GM12878 (cell line): Measurements from ENCODE around the gene RNPS1. TPM values are rescaled to one million over a fixed set of nuclear protein-coding genes. Genes with fewer than 3 reads are reported as not detected.

Experiments used
- ATAC-seq: fragments of 200-7000 bp; cut with Tn5 transposase; 3 replicates; pipeline ENCODE4 v1.9.1; 2020; ENCODE audit warnings: mild to moderate bottlenecking, moderate library complexity
- BruUV-seq: library from RNA; stranded (reverse); fragments of 400-500 nt; replicated peaks from 2 replicates; lab custom pipeline; 2021; lab: Mats Ljungman, UMichigan
- CTCF ChIA-PET: fragments of 300-600 bp; sonication (Branson Sonifier 250); formaldehyde crosslinking; extraction: SDS; loops from one replicate; lab custom pipeline; 2021; ENCODE audit warnings: inconsistent platforms; lab: Yijun Ruan, JAX
- POLR2A ChIA-PET: fragments of 350-600 bp; formaldehyde crosslinking; extraction: SDS; loops from one replicate; lab custom pipeline; 2021; ENCODE audit warnings: inconsistent platforms; lab: Charles Lee
- RAD21 ChIA-PET: fragments of 300-600 bp; sonication (Branson Sonifier 250); formaldehyde crosslinking; loops from one replicate; lab custom pipeline; 2023; ENCODE audit warnings: antibody characterized with exemption; ENCODE audit not compliant: unreplicated experiment; lab: Charles Lee
- SMC1A ChIA-PET: fragments of 300-600 bp; sonication (Branson Sonifier 250); formaldehyde crosslinking; loops from one replicate; lab custom pipeline; 2023; ENCODE audit not compliant: unreplicated experiment, uncharacterized antibody; lab: Charles Lee
- DNase-seq: peaks from one replicate; pipeline ENCODE4 v3.0.0-alpha.2; 2011; ENCODE audit warnings: low read depth, low spot score
- FAIRE-seq: peaks from 3 replicates; lab custom pipeline; 2011; peaks lifted over from hg19 to GRCh38; lab: Jason Lieb, UNC
- H2AFZ ChIP-seq: 2 replicates; pipeline ENCODE4 v1.6.0; 2011; ENCODE audit warnings: low read depth, low read length, control low read depth; ENCODE audit not compliant: control insufficient read depth
- H3K27ac ChIP-seq: 2 replicates; pipeline ENCODE4 v1.5.1; 2011; ENCODE audit warnings: control low read depth; ENCODE audit not compliant: control insufficient read depth, insufficient read depth
- H3K27me3 ChIP-seq, 2 experiments: replicated peaks in 1 of 2; 2 replicates each; pipeline versions ENCODE4 v1.6.0 to v1.6.1; 2011; ENCODE audit warnings: low read length in 1 of 2; ENCODE audit not compliant: control insufficient read depth in 2 of 2, insufficient read depth in 2 of 2
- H3K36me3 ChIP-seq, 2 experiments: 2 replicates each; pipeline ENCODE4 v1.5.1; 2011; ENCODE audit warnings: low read length in 1 of 2; ENCODE audit not compliant: control insufficient read depth in 2 of 2, insufficient read depth in 2 of 2
- H3K4me1 ChIP-seq: 2 replicates; pipeline ENCODE4 v1.6.1; 2011; ENCODE audit warnings: mild to moderate bottlenecking, low read length, moderate library complexity, mixed read lengths; ENCODE audit not compliant: control insufficient read depth, insufficient read depth
- H3K4me2 ChIP-seq: 2 replicates; pipeline ENCODE4 v1.6.0; 2011; ENCODE audit warnings: control low read depth; ENCODE audit not compliant: control insufficient read depth, insufficient read depth
- H3K4me3 ChIP-seq: fragments of 200-600 bp; sonication (generic); 2 replicates; pipeline ENCODE4 v1.5.1; 2016
- H3K79me2 ChIP-seq: 2 replicates; pipeline ENCODE4 v1.6.0; 2011; ENCODE audit warnings: low read length; ENCODE audit not compliant: control insufficient read depth, insufficient read depth
- H3K9ac ChIP-seq: 2 replicates; pipeline ENCODE4 v1.8.0; 2011; ENCODE audit warnings: low read length, control low read depth, mixed read lengths; ENCODE audit not compliant: control insufficient read depth, insufficient read depth
- H3K9me3 ChIP-seq: replicated peaks from 3 replicates; pipeline ENCODE4 v1.5.1; 2011; ENCODE audit warnings: mild to moderate bottlenecking, low read length; ENCODE audit not compliant: control insufficient read depth, insufficient read depth
- H4K20me1 ChIP-seq: 2 replicates; pipeline ENCODE4 v1.6.0; 2011; ENCODE audit not compliant: control insufficient read depth, insufficient read depth
- BCLAF1 ChIP-seq: fragments of 450-650 bp; IDR thresholded peaks from 2 replicates; pipeline ENCODE4 v1.6.1; 2017; ENCODE audit warnings: antibody characterized with exemption, mild to moderate bottlenecking, moderate library complexity
- BRCA1 ChIP-seq: IDR thresholded peaks from 2 replicates; pipeline ENCODE4 v1.6.1; 2011; ENCODE audit warnings: low read depth, low read length, improper control_type of control experiment
- E2F4 ChIP-seq: IDR thresholded peaks from 2 replicates; pipeline ENCODE4 v1.6.1; 2012; ENCODE audit warnings: low read depth, low read length, improper control_type of control experiment
- IRF4 ChIP-seq: IDR thresholded peaks from 2 replicates; pipeline ENCODE4 v1.6.1; 2011; ENCODE audit warnings: low read depth, low read length
- USF2 ChIP-seq: IDR thresholded peaks from 2 replicates; pipeline ENCODE4 v1.6.1; 2011; ENCODE audit warnings: low read depth, low read length, improper control_type of control experiment, borderline replicate concordance
- ZNF207 ChIP-seq: fragments of 450-650 bp; IDR thresholded peaks from 2 replicates; pipeline ENCODE4 v1.6.1; 2014; ENCODE audit warnings: antibody characterized with exemption, mild to moderate bottlenecking, borderline replicate concordance
- ZNF622 ChIP-seq: fragments of 450-650 bp; IDR thresholded peaks from 2 replicates; pipeline ENCODE4 v1.6.1; 2017; ENCODE audit warnings: mild to moderate bottlenecking, inconsistent platforms
- WGBS: methylation state at CpG from one replicate; pipeline ENCODE4 v1.1.6; 2016; ENCODE audit warnings: low lambda C conversion rate; ENCODE audit not compliant: insufficient replicate concordance, insufficient coverage; ENCODE audit errors: missing lambda C conversion rate; 5-methylcytosine and 5-hydroxymethylcytosine counted together
- in situ Hi-C: fragments of 300-500 bp; cut with MboI; formaldehyde crosslinking; loops from 9 replicates; pipeline ENCODE4 v1.14.3; 2018; ENCODE audit warnings: mixed read lengths
- intact Hi-C: fragments of 100-400 bp; cut with micrococcal nuclease; formaldehyde crosslinking; loops from one replicate; pipeline ENCODE4 v1.14.2; 2022; ENCODE audit not compliant: unreplicated experiment
- polyA plus RNA-seq, 11 experiments: library from polyadenylated mRNA; depleted of rRNA in 4 of 11; unstranded in 6 of 11; stranded (reverse) in 5 of 11; fragments of >200 nt; fragmentation: Nextera tagmentation in 4 of 11; fragmentation: Illumina TruSeq in 1 of 11; extraction: Ambion mirVana in 4 of 11; extraction: Trizol in 1 of 11; gene quantifications; 1 replicate in 1 of 11; 2 replicates in 10 of 11; pipeline versions ENCODE4 v1.2.1 to v1.2.3, GENCODE V29; 2011 to 2016; ENCODE audit warnings: inconsistent platforms in 2 of 11, missing spikeins in 2 of 11, low read depth in 1 of 11
- total RNA-seq, 4 experiments: library from RNA; depleted of rRNA in 3 of 4; stranded (reverse); fragments of >200 nt in 3 of 4; fragmentation: Illumina TruSeq in 1 of 4; extraction: Trizol in 1 of 4; gene quantifications; 2 replicates each; pipeline versions ENCODE4 v1.2.1 to v1.2.3, GENCODE V29; 2013 to 2021

RNPS1 gene
- total and polyA plus RNA-seq, 10 of the 15 experiments (the other 5 are each of a cell fraction or from before 2014, with no cell fraction given) = 38.2 to 359 (median 188) TPM

- Histone ChIP-seq H3K36me3 (no peaks in the 10 kb centered on the region), H3K4me1 (no peaks in the 10 kb centered on the region), H3K27me3 (no peaks in the 10 kb centered on the region; a peak in 1 of 4 replicates), H3K79me2 (no peaks in the 10 kb centered on the region), H2AFZ (no peak overlapping the region), H4K20me1 (no peaks in the 10 kb centered on the region), H3K27ac (no peak overlapping the region), H3K4me3 (no peak overlapping the region), H3K4me2 (no peak overlapping the region), H3K9me3 (no peaks in the 10 kb centered on the region), H3K9ac (no peak overlapping the region)
- DNase-seq (no peak), ATAC-seq (no peak), FAIRE-seq (no peak)
- BruUV-seq = no TSS peak
- in situ Hi-C loops = no loop called here
- SMC1A ChIA-PET = no interaction called here
- POLR2A ChIA-PET = interaction anchor here (0.8 kb wide), 1 partner anchor 9 kb away, joined by 3 read pairs; no protein-coding TSS in a partner anchor
- RAD21 ChIA-PET = no interaction called here
- TF ChIP-seq ZNF207 = no peak
- no peak for TF ChIP-seq USF2
- no peak for TF ChIP-seq IRF4
- no peak for TF ChIP-seq E2F4
- no peak for TF ChIP-seq BCLAF1
- TF ChIP-seq ZNF622 = no peak
- no peak for TF ChIP-seq BRCA1
- 70% methylated on average over 33 of the region's 37 CpGs for WGBS
- CTCF ChIA-PET = no interaction called here
- intact Hi-C loops = no loop called here
Measured at GRCh38 chr16:2284001-2284770, 16.3 kb upstream of the RNPS1 start.
